GM12875 (cell line): Measurements from ENCODE around the gene EMD.

Source experiments
- H3K4me3 ChIP-seq: one replicate; pipeline ENCODE4 v1.5.1; 2011; ENCODE audit warnings: low read depth, low read length, control low read depth
- CTCF ChIP-seq: IDR thresholded peaks from 2 replicates; pipeline ENCODE4 v1.5.1; 2011; ENCODE audit warnings: low read depth, mild to moderate bottlenecking, control low read depth, inconsistent platforms, low read length, moderate library complexity, borderline replicate concordance; ENCODE audit not compliant: insufficient read depth

Gene EMD

GRCh38 chrX:154368630-154369448 lies 10.3 kb upstream of the EMD start:
- H3K4me3 ChIP-seq: peak overlapping the region; percentile 83
- no peak for TF ChIP-seq CTCF

GRCh38 chrX:154369449-154370299 lies 9.4 kb upstream of the EMD start:
- H3K4me3 ChIP-seq: peak overlapping the region; percentile 83
- no peak for TF ChIP-seq CTCF

GRCh38 chrX:154370300-154371016 lies 8.6 kb upstream of the EMD start:
- TF ChIP-seq CTCF: no peak
- peak overlapping the region; percentile 83 for H3K4me3 ChIP-seq

- peak overlapping the region; percentile 83 for H3K4me3 ChIP-seq
- no peak for TF ChIP-seq CTCF
Measured at GRCh38 chrX:154371017-154371788, 7.9 kb upstream of the EMD start.

- peak overlapping the region; percentile 58 for H3K4me3 ChIP-seq
- TF ChIP-seq CTCF: no peak
Measured at GRCh38 chrX:154371789-154372300, 7.2 kb upstream of the EMD start.

GRCh38 chrX:154372612-154373022 lies 6.5 kb upstream of the EMD start:
- TF ChIP-seq CTCF: no peak
- no peak overlapping the region for H3K4me3 ChIP-seq
